Suprapubic skin (tissue), 4 donors: ENCODE measurements around the gene LRSAM1. TPM values are rescaled to one million over a fixed set of nuclear protein-coding genes. Genes with fewer than 3 reads are reported as not detected.

Experiments
- DNase-seq, 2 donors: peaks; one replicate each; pipeline ENCODE4 v3.0.0-alpha.2; 2019; ENCODE audit warnings: low spot score in 2 of 2
- H3K27ac ChIP-seq: fragments of 200-600 bp; sonication (generic); one replicate; pipeline ENCODE4 v1.5.1; 2019
- H3K27me3 ChIP-seq: fragments of 200-600 bp; sonication (generic); one replicate; pipeline ENCODE4 v1.5.1; 2019
- H3K36me3 ChIP-seq: fragments of 200-600 bp; sonication (generic); one replicate; pipeline ENCODE4 v1.5.1; 2019
- H3K4me1 ChIP-seq: fragments of 200-600 bp; sonication (generic); one replicate; pipeline ENCODE4 v1.5.1; 2019
- H3K4me3 ChIP-seq: fragments of 200-600 bp; sonication (generic); one replicate; pipeline ENCODE4 v1.5.1; 2019; ENCODE audit warnings: mild to moderate bottlenecking
- H3K9me3 ChIP-seq: fragments of 200-600 bp; sonication (generic); one replicate; pipeline ENCODE4 v1.5.1; 2019
- CTCF ChIP-seq, 2 donors: fragments of 200-600 bp in 1 of 2; fragments of 450-650 bp in 1 of 2; sonication (generic) in 1 of 2; IDR thresholded peaks; one replicate each; pipeline ENCODE4 v1.5.1; 2016 to 2019; ENCODE audit warnings: antibody characterized with exemption in 2 of 2, mild to moderate bottlenecking in 1 of 2, moderate library complexity in 1 of 2
- EP300 ChIP-seq: sonication (generic); formaldehyde crosslinking; IDR thresholded peaks from one replicate; pipeline ENCODE4 v1.6.1; 2017; ENCODE audit warnings: antibody characterized with exemption
- POLR2A ChIP-seq, 2 donors: fragments of 450-650 bp; IDR thresholded peaks; one replicate each; pipeline ENCODE4 v1.6.1; 2017; ENCODE audit warnings: antibody characterized with exemption in 2 of 2, mild to moderate bottlenecking in 2 of 2, moderate library complexity in 2 of 2
- POLR2AphosphoS5 ChIP-seq, 3 donors: sonication (generic); formaldehyde crosslinking; IDR thresholded peaks; one replicate each; pipeline ENCODE4 v1.6.1; 2017; ENCODE audit warnings: antibody characterized with exemption in 3 of 3
- WGBS: methylation state at CpG from one replicate; pipeline ENCODE4 v1.1.5; 2018; 5-methylcytosine and 5-hydroxymethylcytosine counted together
- total RNA-seq, 4 donors: library from RNA; depleted of rRNA; stranded (reverse); fragments of >200 nt; gene quantifications; one replicate each; pipeline ENCODE4 v1.1.0, GENCODE V29; 2016

LRSAM1 gene
- total RNA-seq, 4 donors from 2014 or later: 31.2 to 84.7 (median 37.2) TPM

DNA sequence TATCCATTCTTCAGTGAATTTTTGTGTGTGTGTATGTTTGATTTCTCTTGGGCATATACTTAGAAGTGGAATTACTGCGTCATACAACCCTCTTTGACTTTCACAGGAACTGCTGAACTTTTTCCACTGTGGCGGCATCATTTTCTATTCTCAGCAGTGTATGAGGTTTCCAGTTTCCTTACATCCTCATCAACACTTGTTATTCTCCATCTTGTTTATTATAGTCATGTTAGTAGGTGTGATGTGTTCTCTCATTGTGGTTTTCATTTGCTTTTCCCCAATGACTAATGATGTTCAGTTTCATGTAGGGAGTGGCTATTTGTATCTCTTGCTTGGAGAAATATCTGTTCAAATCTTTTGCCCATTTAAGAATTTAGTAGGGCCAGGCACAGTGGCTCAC is 24.6 kb upstream of the LRSAM1 start:
- TF ChIP-seq EP300 (no peak), POLR2A (IDR thresholded peaks at IDR 0.05) (no peak), CTCF (IDR thresholded peaks at IDR 0.05) (no peak), POLR2AphosphoS5 (IDR thresholded peaks at IDR 0.05) (no peak)
- no peak for DNase-seq
- Histone ChIP-seq H3K9me3 (no peaks in the 10 kb centered on the region), H3K4me1 (peaks cover 40% of the 10 kb centered on the region), H3K27me3 (no peaks in the 10 kb centered on the region), H3K4me3 (no peak overlapping the region), H3K27ac (no peak overlapping the region), H3K36me3 (peaks cover 25% of the 10 kb centered on the region)
- 87% methylated on average over 2 of the region's 2 CpGs for WGBS

DNA sequence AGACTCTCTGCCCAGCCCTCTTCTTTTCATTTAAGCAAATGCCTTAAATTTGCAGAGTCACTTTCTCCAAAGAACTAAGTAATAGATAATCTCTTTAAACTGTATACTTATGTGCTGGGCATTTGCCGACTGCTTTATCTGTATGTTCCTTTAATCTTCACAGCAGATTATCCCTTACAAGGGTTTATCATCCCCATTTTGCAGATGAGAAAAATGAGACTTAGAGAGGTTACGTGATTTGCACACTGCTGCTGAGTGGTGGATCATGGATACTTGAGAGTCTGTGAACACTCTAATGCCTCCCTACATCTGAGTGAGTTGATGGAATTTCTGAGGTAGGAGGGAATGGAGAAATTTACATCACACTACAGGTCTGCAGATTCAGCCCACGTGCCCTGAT is 23.0 kb upstream of the LRSAM1 start:
- Histone ChIP-seq H3K9me3 (no peaks in the 10 kb centered on the region), H3K27me3 (no peaks in the 10 kb centered on the region), H3K36me3 (peaks cover 28% of the 10 kb centered on the region), H3K4me3 (no peak overlapping the region), H3K27ac (no peak overlapping the region), H3K4me1 (peaks cover 26% of the 10 kb centered on the region)
- TF ChIP-seq POLR2AphosphoS5 (IDR thresholded peaks at IDR 0.05): no peak
- TF ChIP-seq EP300: no peak
- no peak for TF ChIP-seq CTCF (IDR thresholded peaks at IDR 0.05)
- TF ChIP-seq POLR2A (IDR thresholded peaks at IDR 0.05): no peak
- no peak for DNase-seq
- WGBS: 91% methylated on average over 3 of the region's 3 CpGs

DNA sequence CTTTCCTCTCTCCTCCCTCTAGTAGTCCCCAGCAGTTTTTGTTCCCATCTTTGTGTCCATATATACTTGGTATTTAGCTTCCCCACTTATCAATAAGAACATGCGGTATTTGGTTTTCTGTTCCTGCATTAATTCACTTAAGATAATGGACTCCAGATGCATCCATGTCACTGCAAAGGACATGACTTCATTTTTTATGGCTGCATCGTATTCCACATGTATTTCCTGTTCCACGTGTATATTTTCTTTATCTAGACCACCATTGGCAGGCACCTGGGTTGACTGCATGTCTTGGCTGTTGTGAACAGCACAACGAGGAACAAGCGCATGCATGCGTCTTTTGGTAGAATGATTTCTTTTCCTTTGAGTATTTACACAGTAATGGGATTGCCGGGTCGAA is 20.9 kb upstream of the LRSAM1 start:
- WGBS: 95% methylated on average over 8 of the region's 8 CpGs
- Histone ChIP-seq H3K4me1 (peaks cover 17% of the 10 kb centered on the region), H3K9me3 (no peaks in the 10 kb centered on the region), H3K27me3 (no peaks in the 10 kb centered on the region), H3K4me3 (no peak overlapping the region), H3K27ac (no peak overlapping the region), H3K36me3 (peaks cover 49% of the 10 kb centered on the region)
- no peak for TF ChIP-seq EP300
- no peak for TF ChIP-seq POLR2AphosphoS5 (IDR thresholded peaks at IDR 0.05)
- no peak for DNase-seq

- Histone ChIP-seq H3K27me3 (no peaks in the 10 kb centered on the region), H3K27ac (no peak overlapping the region), H3K9me3 (no peaks in the 10 kb centered on the region), H3K4me3 (no peak overlapping the region), H3K4me1 (no peaks in the 10 kb centered on the region), H3K36me3 (peaks cover 95% of the 10 kb centered on the region)
- no peak for DNase-seq
- TF ChIP-seq CTCF (IDR thresholded peaks at IDR 0.05): no peak
- no peak for TF ChIP-seq POLR2A (IDR thresholded peaks at IDR 0.05)
- TF ChIP-seq EP300: no peak
- no peak for TF ChIP-seq POLR2AphosphoS5 (IDR thresholded peaks at IDR 0.05)
- 88% methylated on average over 12 of the region's 12 CpGs for WGBS
Observed at GRCh38 chr9:127437497-127438264, 13.6 kb upstream of the LRSAM1 start.

DNA sequence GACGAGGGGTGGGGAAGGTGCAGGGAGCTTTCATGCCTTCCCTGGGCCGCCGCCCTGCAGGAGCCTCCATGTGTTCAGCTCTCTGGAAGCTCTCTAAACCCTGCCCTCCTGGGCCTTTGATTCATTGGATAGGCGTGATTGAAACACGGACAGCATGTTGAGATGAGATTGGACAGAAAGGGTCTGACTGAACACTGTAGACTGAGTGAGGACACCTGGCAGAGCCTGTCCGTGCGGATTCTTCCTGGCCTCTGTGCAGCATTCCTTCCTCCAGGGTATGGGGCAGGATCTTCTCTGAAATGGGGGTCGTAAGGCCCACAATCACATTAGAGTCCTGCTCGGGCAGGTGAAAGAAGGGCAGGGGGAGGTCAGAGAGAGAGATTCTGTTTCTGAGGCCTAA is 12.9 kb upstream of the LRSAM1 start:
- no peak overlapping the region for H3K27ac ChIP-seq
- peaks cover 97% of the 10 kb centered on the region for H3K36me3 ChIP-seq
- TF ChIP-seq CTCF (IDR thresholded peaks at IDR 0.05): no peak
- no peak for TF ChIP-seq EP300
- no peak for TF ChIP-seq POLR2AphosphoS5 (IDR thresholded peaks at IDR 0.05)
- no peak for TF ChIP-seq POLR2A (IDR thresholded peaks at IDR 0.05)
- no peaks in the 10 kb centered on the region for H3K9me3 ChIP-seq
- H3K4me1 ChIP-seq: no peaks in the 10 kb centered on the region
- no peaks in the 10 kb centered on the region for H3K27me3 ChIP-seq
- WGBS: 86% methylated on average over 9 of the region's 9 CpGs
- no peak for DNase-seq
- no peak overlapping the region for H3K4me3 ChIP-seq
